AG04450 (cell line): Measurements from ENCODE around the gene HNRNPA0. TPM values are rescaled to one million over a fixed set of nuclear protein-coding genes. Genes with fewer than 3 reads are reported as not detected.

Experiments used
- CTCF ChIA-PET: fragments of 300-600, 350-600 bp; formaldehyde crosslinking; extraction: SDS; loops from one replicate; lab custom pipeline; 2022; ENCODE audit warnings: antibody characterized with exemption, inconsistent platforms; lab: Charles Lee
- POLR2A ChIA-PET: fragments of 350-600 bp; formaldehyde crosslinking; extraction: SDS; loops from one replicate; lab custom pipeline; 2021; ENCODE audit warnings: antibody characterized with exemption, inconsistent platforms; lab: Yijun Ruan, JAX
- DNase-seq: peaks from one replicate; pipeline ENCODE4 v3.0.0-alpha.2; 2011; ENCODE audit warnings: low read depth, low spot score
- H3K27ac ChIP-seq: one replicate; pipeline ENCODE4 v1.5.1; 2012; ENCODE audit warnings: low read depth, low read length, control low read depth
- H3K27me3 ChIP-seq: one replicate; pipeline ENCODE4 v1.6.0; 2012; ENCODE audit warnings: low read length; ENCODE audit not compliant: control insufficient read depth, insufficient read depth
- H3K4me3 ChIP-seq: 2 replicates; pipeline ENCODE4 v1.5.1; 2011; ENCODE audit warnings: mild to moderate bottlenecking, low read depth, low read length, control low read depth
- H3K9me3 ChIP-seq: 2 replicates; pipeline ENCODE4 v1.5.1; 2012; ENCODE audit warnings: low read length; ENCODE audit not compliant: control insufficient read depth, insufficient read depth
- polyA plus RNA-seq: library from polyadenylated mRNA; depleted of rRNA; stranded (reverse); fragments of >200 nt; gene quantifications from 2 replicates; pipeline ENCODE4 v1.2.3, GENCODE V29; 2011
- TF ChIP-seq, protein P1 (sequence below): IDR thresholded peaks from 2 replicates; pipeline ENCODE4 v1.5.1; 2011; ENCODE audit warnings: low read depth, low read length, control low read depth, inconsistent platforms

Gene HNRNPA0
- polyA plus RNA-seq, 1 experiment = 13.5 TPM

DNA sequence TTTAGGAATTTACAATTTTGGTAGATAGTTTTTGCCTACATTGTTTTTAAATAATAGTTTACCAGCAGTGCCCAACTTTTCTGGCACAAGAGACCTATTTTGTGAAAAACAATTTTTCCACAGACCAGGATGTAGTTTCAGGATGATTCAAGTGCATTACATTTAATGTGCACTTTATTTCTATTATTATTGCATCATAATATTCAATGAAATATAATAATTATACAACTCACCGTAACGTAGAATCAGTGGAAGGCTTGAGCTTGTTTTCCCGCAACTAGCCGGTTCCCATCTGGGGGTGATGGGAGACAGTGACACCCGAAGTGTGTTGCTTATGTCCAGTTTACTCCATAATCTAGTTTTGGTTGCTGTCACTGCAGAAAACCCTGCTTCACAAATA lies 3.5 kb upstream of the HNRNPA0 start:
- CTCF ChIA-PET = interaction anchor here (0.8 to 2.8 kb wide), 3 partner anchors 15 to 437 kb away, joined by 3 to 9 read pairs (median 8); no protein-coding TSS in a partner anchor
- H3K27ac ChIP-seq = no peak overlapping the region
- no peak overlapping the region for H3K4me3 ChIP-seq
- no peak for DNase-seq
- POLR2A ChIA-PET = no interaction called here
- peaks cover 2% of the 10 kb centered on the region for H3K27me3 ChIP-seq
- H3K9me3 ChIP-seq = peaks cover 4% of the 10 kb centered on the region; the same call in 1 of the 2 replicates
- TF ChIP-seq, protein P1, sequence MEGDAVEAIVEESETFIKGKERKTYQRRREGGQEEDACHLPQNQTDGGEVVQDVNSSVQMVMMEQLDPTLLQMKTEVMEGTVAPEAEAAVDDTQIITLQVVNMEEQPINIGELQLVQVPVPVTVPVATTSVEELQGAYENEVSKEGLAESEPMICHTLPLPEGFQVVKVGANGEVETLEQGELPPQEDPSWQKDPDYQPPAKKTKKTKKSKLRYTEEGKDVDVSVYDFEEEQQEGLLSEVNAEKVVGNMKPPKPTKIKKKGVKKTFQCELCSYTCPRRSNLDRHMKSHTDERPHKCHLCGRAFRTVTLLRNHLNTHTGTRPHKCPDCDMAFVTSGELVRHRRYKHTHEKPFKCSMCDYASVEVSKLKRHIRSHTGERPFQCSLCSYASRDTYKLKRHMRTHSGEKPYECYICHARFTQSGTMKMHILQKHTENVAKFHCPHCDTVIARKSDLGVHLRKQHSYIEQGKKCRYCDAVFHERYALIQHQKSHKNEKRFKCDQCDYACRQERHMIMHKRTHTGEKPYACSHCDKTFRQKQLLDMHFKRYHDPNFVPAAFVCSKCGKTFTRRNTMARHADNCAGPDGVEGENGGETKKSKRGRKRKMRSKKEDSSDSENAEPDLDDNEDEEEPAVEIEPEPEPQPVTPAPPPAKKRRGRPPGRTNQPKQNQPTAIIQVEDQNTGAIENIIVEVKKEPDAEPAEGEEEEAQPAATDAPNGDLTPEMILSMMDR = no peak

DNA sequence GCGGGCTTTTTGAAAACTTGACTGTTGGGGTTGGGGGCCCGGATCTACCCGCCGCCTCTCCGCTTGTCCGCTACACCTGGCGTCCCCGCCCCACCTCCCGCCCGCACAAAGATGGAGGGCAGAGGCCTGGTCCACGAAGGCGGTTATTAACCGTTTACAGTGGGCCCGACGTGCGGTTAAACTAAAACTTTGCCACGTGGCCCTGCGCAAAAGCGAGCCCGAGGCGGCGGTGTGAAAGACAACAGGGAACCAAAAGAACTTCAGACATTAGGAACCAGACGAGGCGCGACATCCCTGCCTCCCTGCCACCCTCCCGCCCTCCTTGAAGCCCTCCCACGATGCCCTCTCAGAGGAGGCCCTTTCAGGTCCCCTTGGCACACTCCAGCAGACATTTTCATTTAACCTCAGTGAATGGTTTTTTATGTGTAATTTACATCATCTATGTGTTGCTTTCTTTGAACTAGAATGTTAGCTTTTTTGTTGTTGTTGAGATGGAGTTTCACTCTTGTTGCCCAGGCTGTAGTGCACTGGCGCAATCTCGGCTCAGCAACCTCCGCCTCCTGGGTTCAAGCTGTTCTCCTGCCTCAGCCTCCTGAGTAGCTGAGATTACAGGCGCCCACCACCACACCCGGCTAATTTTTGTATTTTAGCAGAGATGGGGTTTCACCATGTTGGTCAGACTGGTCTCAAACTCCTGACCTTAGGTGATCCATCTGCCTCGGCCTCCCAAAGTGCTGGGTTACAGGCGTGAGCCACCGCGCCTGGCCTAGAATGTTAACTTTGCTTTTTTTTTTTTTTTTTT lies 999 bp upstream of the HNRNPA0 start:
- TF ChIP-seq, protein P1 = no peak
- peaks cover 4% of the 10 kb centered on the region; the same call in 1 of the 2 replicates for H3K9me3 ChIP-seq
- H3K27me3 ChIP-seq = peaks cover 2% of the 10 kb centered on the region
- CTCF ChIA-PET = interaction anchor here (1.0 to 2.8 kb wide), 3 partner anchors 24 to 126 kb away, joined by 5 to 8 read pairs (median 5); no protein-coding TSS in a partner anchor
- DNase-seq = no peak
- POLR2A ChIA-PET = interaction anchor here (0.6 to 1.0 kb wide), 2 partner anchors 25 to 100 kb away, joined by 3 to 8 read pairs; no protein-coding TSS in a partner anchor
- H3K4me3 ChIP-seq = peak overlapping the region; percentile 94
- H3K27ac ChIP-seq = peak overlapping the region; percentile 99

DNA sequence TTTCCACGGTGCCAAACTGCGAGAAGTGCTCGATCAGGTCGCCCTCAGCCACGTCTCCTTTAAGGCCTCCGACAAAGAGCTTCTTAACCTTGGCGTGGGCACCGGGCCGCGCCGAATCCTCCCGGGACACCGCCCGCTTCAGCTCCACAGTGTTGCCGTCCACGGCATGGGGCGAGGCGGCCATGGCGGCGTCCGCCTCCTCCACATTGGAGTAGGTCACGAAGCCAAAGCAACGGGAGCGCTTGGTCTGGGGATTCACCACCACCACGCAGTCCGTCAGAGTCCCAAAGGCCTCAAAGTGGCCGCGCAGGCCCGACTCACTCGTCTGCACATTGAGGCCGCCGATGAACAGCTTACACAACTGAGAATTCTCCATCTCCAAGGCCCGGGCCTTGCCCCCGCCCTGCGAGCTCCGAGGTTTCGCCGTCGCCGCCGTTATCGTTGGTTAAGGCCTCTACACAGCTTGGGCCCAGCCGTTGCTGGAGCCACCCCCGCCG lies 424 bp downstream of the HNRNPA0 start:
- peaks cover 4% of the 10 kb centered on the region; the same call in 1 of the 2 replicates for H3K9me3 ChIP-seq
- H3K27me3 ChIP-seq = peaks cover 2% of the 10 kb centered on the region
- POLR2A ChIA-PET = interaction anchor here (0.6 to 0.7 kb wide), 2 partner anchors 81 to 191 kb away, joined by 3 to 6 read pairs; no protein-coding TSS in a partner anchor
- H3K4me3 ChIP-seq = peak overlapping the region; percentile 94
- CTCF ChIA-PET = interaction anchor here (0.6 to 1.6 kb wide), 5 partner anchors 11 to 269 kb away, joined by 3 to 5 read pairs (median 4); no protein-coding TSS in a partner anchor
- no peak for DNase-seq
- TF ChIP-seq, protein P1 = no peak
- H3K27ac ChIP-seq = peak overlapping the region; percentile 99

DNA sequence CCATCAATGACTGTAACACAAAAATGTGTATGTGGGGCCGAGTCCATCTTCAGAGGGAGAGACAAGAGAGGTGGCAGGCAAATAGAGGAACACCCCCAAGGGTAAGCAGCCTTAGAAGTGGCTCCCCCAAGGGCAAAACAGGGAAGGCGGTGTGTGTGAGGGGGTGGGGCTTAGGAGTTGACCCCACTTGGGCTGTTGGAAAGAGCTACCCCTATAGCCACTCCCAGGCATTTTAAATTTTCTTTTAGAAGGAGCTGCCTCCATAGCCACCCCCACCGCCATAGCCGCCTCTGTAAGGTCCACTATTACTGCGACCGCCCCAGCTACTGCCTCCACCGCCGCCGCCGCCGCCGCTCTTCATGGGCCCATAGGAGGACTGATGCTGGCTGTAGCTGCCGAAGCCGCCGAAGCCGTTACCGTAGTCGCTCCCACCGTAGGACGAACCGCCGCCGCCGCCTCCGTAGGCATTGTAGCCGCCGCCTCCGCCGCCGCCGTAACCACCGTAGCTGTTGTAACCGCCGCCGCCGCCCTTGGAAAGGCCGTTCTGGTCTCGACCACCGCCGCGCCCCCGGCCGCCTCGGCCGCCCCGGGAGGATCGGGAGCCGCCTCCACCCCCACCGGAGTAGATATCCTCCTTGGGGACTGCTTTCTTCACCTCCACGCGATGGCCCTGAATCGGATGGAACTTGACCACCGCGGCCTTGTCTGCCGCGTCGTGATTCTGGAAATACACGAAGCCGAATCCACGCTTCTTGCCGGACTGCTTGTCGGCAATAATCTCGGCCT lies 1.1 kb downstream of the HNRNPA0 start:
- peak overlapping the region; percentile 94 for H3K4me3 ChIP-seq
- H3K27ac ChIP-seq = peak overlapping the region; percentile 99
- peaks cover 2% of the 10 kb centered on the region for H3K27me3 ChIP-seq
- H3K9me3 ChIP-seq = peaks cover 4% of the 10 kb centered on the region; the same call in 1 of the 2 replicates
- no peak for DNase-seq
- TF ChIP-seq, protein P1 = no peak
- CTCF ChIA-PET = interaction anchor here (0.6 to 1.6 kb wide), 6 partner anchors 11 to 269 kb away, joined by 3 to 5 read pairs (median 4); no protein-coding TSS in a partner anchor
- POLR2A ChIA-PET = interaction anchor here (0.6 to 0.7 kb wide), 2 partner anchors 82 to 414 kb away, joined by 3 read pairs; no protein-coding TSS in a partner anchor
